Naive thymus-derived CD4-positive, alpha-beta T cell (primary cell): ENCODE measurements around the gene METTL26. TPM values are rescaled to one million over a fixed set of nuclear protein-coding genes. Genes with fewer than 3 reads are reported as not detected.

Experiments used
- ATAC-seq: fragments of 150-1000 bp; cut with Tn5 transposase; 2 replicates; pipeline ENCODE4 v1.10.0; 2021; ENCODE audit warnings: mild to moderate bottlenecking, moderate library complexity
- CTCF ChIA-PET: fragments of 350-600 bp; sonication (Branson Sonifier 250); formaldehyde crosslinking; loops from one replicate; lab custom pipeline; 2021; ENCODE audit warnings: antibody characterized with exemption; lab: Charles Lee
- POLR2A ChIA-PET: fragments of 350-600 bp; sonication (Branson Sonifier 250); formaldehyde crosslinking; loops from one replicate; lab custom pipeline; 2021; ENCODE audit warnings: antibody characterized with exemption, inconsistent platforms; lab: Charles Lee
- DNase-seq, 9 donors: peaks; one replicate each; pipeline versions ENCODE4 v3.0.0 to v3.0.0-alpha.2; 2020 to 2022; ENCODE audit warnings: mixed read lengths in 1 of 9
- H3K27ac ChIP-seq: one replicate; pipeline ENCODE4 v1.7.0; 2013; ENCODE audit warnings: mild to moderate bottlenecking, low read depth, low read length, moderate library complexity
- H3K27me3 ChIP-seq, 2 donors: one replicate each; pipeline ENCODE4 v1.7.0; 2013; ENCODE audit warnings: low read length in 2 of 2, mild to moderate bottlenecking in 2 of 2, moderate library complexity in 2 of 2; ENCODE audit not compliant: control insufficient read depth in 2 of 2, insufficient read depth in 2 of 2
- H3K36me3 ChIP-seq, 3 experiments: 1 replicate in 2 of 3; 2 replicates in 1 of 3; pipeline ENCODE4 v1.7.0; 2013; ENCODE audit warnings: low read length in 3 of 3, mild to moderate bottlenecking in 3 of 3, moderate library complexity in 1 of 3; ENCODE audit not compliant: insufficient read depth in 3 of 3, control insufficient read depth in 2 of 3
- H3K4me1 ChIP-seq, 2 donors: one replicate each; pipeline ENCODE4 v1.7.0; 2013; ENCODE audit warnings: low read length in 2 of 2, mild to moderate bottlenecking in 2 of 2, moderate library complexity in 1 of 2; ENCODE audit not compliant: control insufficient read depth in 2 of 2, insufficient read depth in 2 of 2
- H3K4me3 ChIP-seq: 2 replicates; pipeline ENCODE4 v1.7.0; 2013; ENCODE audit warnings: mild to moderate bottlenecking, low read length
- H3K9me3 ChIP-seq, 3 experiments: 1 replicate in 2 of 3; 2 replicates in 1 of 3; pipeline ENCODE4 v1.7.0; 2013; ENCODE audit warnings: low read length in 3 of 3; ENCODE audit not compliant: control insufficient read depth in 2 of 3
- H3K27ac Mint-ChIP-seq, 9 donors: one replicate each; pipeline ENCODE4 v1.8.0; 2020 to 2022; ENCODE audit warnings: mixed read lengths in 9 of 9, mild to moderate bottlenecking in 8 of 9, moderate library complexity in 5 of 9, inconsistent platforms in 2 of 9
- H3K27me3 Mint-ChIP-seq, 5 donors: one replicate each; pipeline ENCODE4 v1.8.0; 2021 to 2022; ENCODE audit warnings: mixed read lengths in 5 of 5, mild to moderate bottlenecking in 1 of 5
- H3K36me3 Mint-ChIP-seq, 5 donors: one replicate each; pipeline ENCODE4 v1.8.0; 2020 to 2022; ENCODE audit warnings: mixed read lengths in 5 of 5, mild to moderate bottlenecking in 3 of 5, inconsistent platforms in 1 of 5
- H3K4me1 Mint-ChIP-seq, 7 donors: one replicate each; pipeline ENCODE4 v1.8.0; 2020 to 2022; ENCODE audit warnings: mixed read lengths in 7 of 7, mild to moderate bottlenecking in 3 of 7, inconsistent platforms in 1 of 7
- H3K4me3 Mint-ChIP-seq, 10 donors: one replicate each; pipeline ENCODE4 v1.8.0; 2020 to 2022; ENCODE audit warnings: mild to moderate bottlenecking in 10 of 10, mixed read lengths in 10 of 10, moderate library complexity in 6 of 10, inconsistent platforms in 2 of 10
- H3K9me3 Mint-ChIP-seq, 11 donors: one replicate each; pipeline ENCODE4 v1.8.0; 2020 to 2022; ENCODE audit warnings: mixed read lengths in 11 of 11, mild to moderate bottlenecking in 4 of 11, inconsistent platforms in 1 of 11, moderate library complexity in 1 of 11
- intact Hi-C, 2 donors: fragments of 100-400 bp; cut with micrococcal nuclease; formaldehyde crosslinking; loops; one replicate each; pipeline ENCODE4 v1.15.1; 2023
- polyA plus RNA-seq, 2 donors: library from polyadenylated mRNA; unstranded; fragments of 300-500 nt; fragmentation: Illumina TruSeq; gene quantifications; one replicate each; pipeline ENCODE4 v1.2.3, GENCODE V29; 2021
- total RNA-seq, 6 experiments: library from RNA in 5 of 6; stranded (reverse) in 5 of 6; gene quantifications; 1 replicate in 5 of 6; 2 replicates in 1 of 6; pipeline ENCODE4 v1.2.3 and lab custom pipeline; 2021 to 2026

Gene METTL26
- total and polyA plus RNA-seq, 7 experiments from 2014 or later = 41.7 to 97.5 (median 70.7) TPM

DNA sequence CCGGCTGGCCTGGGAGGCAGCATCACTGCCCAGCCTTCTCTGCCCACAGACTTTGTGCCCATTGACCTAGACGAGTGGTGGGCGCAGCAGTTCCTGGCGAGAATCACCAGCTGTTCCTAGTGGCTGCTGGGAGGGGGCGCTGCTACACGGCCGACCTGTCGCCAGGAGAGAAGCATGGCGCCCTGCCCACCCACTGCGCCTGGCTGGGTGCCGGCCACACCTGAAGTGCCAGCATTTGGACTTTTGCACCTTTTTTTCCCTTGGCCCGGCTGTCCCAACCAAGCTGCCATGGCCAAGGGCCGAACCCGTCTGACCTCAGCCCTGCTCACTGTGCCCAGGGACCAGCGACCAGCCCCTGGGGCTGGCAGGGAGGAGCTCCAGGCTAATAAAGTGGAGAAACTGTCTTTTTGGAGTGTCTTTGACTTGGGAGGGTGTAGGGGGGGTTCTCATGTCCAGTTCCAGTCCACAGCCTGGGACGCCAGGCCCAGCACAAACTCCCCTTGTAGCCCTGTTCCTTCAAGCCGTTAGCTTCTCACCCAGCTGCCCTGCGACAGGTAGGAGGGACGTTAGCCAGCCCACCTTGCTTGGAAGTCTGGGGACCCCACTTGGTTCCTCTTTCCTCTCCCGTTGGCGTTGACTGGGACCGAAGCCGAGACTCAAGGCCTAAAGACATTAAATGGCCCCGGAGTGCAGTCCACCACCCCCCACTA is 12.1 kb upstream of the METTL26 start:
- DNase-seq = peak in 1 of 9 donors; percentile 50
- Mint-ChIP-seq H3K4me3 (peak overlapping the region; percentile 63 to 87 (median 78)), H3K27me3 (no peaks in the 10 kb centered on the region), H3K4me1 (peaks cover 4 to 33% (median 14%) of the 10 kb centered on the region in 7 donors), H3K9me3 (no peaks in the 10 kb centered on the region), H3K36me3 (no peaks in the 10 kb centered on the region), H3K27ac (peak overlapping the region in 7 of 9 donors; percentile 18 to 88 (median 77))
- peaks cover 6 to 9% of the 10 kb centered on the region in 2 donors for H3K4me1 ChIP-seq
- H3K9me3 ChIP-seq = no peaks in the 10 kb centered on the region
- peak overlapping the region; percentile 77 for H3K4me3 ChIP-seq
- intact Hi-C loops = no loop called here
- no peaks in the 10 kb centered on the region for H3K27me3 ChIP-seq
- ATAC-seq = no peak
- POLR2A ChIA-PET = interaction anchor here (0.9 to 4.4 kb wide), 3 partner anchors 11 to 42 kb away, joined by 3 to 30 read pairs (median 3); partner anchors contain the start of genes METTL26 and WDR24
- CTCF ChIA-PET = no interaction called here
- H3K27ac ChIP-seq = peak overlapping the region; percentile 97
- H3K36me3 ChIP-seq = no peaks in the 10 kb centered on the region

DNA sequence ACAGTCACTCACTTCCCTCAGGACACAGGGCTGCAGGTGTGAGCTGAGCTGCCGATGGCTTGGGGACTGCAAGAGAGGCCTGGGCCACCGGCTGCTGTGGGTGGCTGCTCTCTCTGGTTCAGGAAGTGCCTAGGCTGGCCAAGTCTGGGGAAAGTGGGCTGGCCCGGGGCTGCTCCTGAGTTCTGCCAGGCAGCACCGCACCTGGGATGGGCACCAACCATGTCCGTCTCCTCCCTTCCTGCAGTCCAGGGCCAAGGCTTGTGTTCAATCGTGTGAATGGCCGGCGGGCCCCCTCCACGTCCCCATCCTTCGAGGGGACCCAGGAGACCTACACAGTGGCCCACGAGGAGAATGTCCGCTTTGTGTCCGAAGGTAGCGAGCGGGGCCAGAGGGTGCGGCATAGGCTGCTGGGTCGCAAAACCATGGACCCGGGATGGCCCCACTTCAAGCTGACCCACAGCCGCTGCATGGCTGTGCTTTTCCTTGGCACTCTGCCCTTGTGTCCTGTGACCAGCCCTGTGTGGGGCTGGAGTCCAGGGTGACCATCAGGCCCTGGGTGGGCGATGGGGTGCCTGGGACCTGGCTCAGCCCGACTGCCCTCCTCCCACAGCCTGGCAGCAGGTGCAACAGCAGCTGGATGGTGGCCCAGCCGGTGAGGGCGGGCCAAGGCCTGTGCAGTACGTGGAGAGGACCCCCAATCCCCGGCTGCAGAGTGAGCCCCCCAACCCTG is 11.2 kb upstream of the METTL26 start:
- Mint-ChIP-seq H3K4me1 (peaks cover 4 to 36% (median 16%) of the 10 kb centered on the region in 7 donors), H3K4me3 (peak overlapping the region in 3 of 10 donors; percentile 21 to 80 (median 48)), H3K27me3 (no peaks in the 10 kb centered on the region), H3K9me3 (no peaks in the 10 kb centered on the region), H3K27ac (peak overlapping the region in 1 of 9 donors; percentile 56), H3K36me3 (no peaks in the 10 kb centered on the region)
- intact Hi-C loops = no loop called here
- DNase-seq (no peak), ATAC-seq (no peak)
- H3K4me3 ChIP-seq = no peak overlapping the region
- H3K9me3 ChIP-seq = no peaks in the 10 kb centered on the region
- peak overlapping the region; percentile 97 for H3K27ac ChIP-seq
- peaks cover 9 to 15% of the 10 kb centered on the region in 2 donors for H3K4me1 ChIP-seq
- POLR2A ChIA-PET = interaction anchor here (4.4 kb wide), 1 partner anchor 10 kb away, joined by 30 read pairs; the partner anchor contains the start of gene METTL26
- no peaks in the 10 kb centered on the region for H3K36me3 ChIP-seq
- H3K27me3 ChIP-seq = no peaks in the 10 kb centered on the region
- CTCF ChIA-PET = no interaction called here

DNA sequence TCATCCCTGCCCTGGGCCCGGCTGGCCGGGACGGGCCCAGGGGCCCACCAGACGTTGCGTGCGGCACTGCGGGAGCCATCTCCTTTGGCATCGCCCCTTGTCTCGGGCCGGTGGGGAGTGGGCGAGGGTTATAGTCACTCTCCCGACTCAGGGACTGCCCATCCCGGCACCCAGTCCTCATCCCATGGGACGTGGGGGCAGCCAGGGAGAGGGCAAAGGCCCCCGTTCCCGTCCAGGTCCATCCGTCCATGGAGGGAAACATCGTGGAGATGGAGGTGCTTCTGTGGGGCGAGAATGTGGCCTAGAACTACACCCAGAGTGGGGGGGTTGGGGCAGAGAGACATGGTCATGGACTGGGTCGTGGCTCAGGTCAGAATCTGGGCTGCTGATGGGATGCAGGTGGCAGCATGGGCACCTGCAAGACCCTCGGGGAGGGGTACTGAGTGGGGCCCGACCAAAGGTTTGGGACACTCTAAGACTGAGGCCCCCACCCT is 10.6 kb upstream of the METTL26 start:
- Histone ChIP-seq H3K9me3 (no peaks in the 10 kb centered on the region), H3K27ac (no peak overlapping the region), H3K27me3 (no peaks in the 10 kb centered on the region), H3K4me3 (no peak overlapping the region), H3K4me1 (peaks cover 9 to 15% of the 10 kb centered on the region in 2 donors), H3K36me3 (no peaks in the 10 kb centered on the region)
- ATAC-seq (no peak), DNase-seq (no peak)
- ChIA-PET CTCF (no interaction called here), POLR2A (interaction anchor here (4.4 kb wide), 1 partner anchor 9 kb away, joined by 30 read pairs; the partner anchor contains the start of gene METTL26)
- intact Hi-C loops = no loop called here
- H3K36me3 Mint-ChIP-seq = no peaks in the 10 kb centered on the region
- no peaks in the 10 kb centered on the region for H3K27me3 Mint-ChIP-seq
- no peaks in the 10 kb centered on the region for H3K9me3 Mint-ChIP-seq
- H3K27ac Mint-ChIP-seq = peak overlapping the region in 2 of 9 donors; percentile 21 to 56
- peak overlapping the region in 3 of 10 donors; percentile 21 to 80 (median 48) for H3K4me3 Mint-ChIP-seq
- H3K4me1 Mint-ChIP-seq = peaks cover 4 to 36% (median 16%) of the 10 kb centered on the region in 7 donors

DNA sequence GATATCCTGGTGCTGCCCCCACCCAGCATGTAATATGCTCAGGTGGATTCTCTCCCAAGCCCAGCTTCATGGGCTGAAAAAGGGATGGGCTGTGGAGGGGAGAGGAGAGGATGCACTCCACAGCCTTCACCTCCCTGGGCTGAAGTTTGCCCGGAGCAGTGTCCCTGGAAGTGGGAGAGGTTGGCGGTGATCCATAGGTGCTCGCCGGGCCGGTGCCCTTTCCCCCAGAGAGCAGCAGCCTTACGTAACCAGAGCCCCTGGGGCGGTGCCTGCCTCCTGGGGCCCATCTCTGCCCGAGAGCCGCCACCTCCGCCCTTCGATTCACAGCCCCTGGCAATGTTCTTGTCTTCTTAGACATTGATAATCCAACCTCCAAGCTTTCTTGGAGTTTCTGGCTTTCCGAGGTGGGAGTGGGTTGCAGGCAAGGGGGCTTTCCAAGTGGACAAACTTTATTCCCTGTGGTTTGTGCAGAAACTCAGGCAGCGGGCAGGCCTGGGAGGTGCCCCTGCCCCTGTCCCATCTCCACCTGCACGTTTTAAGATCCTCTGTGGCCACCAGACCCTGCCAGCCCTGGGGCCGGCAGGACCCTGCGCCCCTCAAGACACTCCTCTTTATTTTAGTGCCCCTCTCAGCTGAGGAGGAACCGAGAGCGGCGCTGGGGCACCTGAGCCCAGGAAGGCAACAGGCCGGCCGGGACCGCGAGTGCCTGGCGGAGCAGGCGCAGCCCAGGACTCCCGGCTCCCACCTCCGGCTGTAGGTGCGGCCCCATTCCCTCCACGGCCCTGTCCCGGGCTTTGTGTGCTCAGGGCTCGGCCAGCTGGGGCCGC is 10.0 kb upstream of the METTL26 start:
- CTCF ChIA-PET = no interaction called here
- no peaks in the 10 kb centered on the region for H3K36me3 Mint-ChIP-seq
- H3K27ac Mint-ChIP-seq = peak overlapping the region in 1 of 9 donors; percentile 59
- no peaks in the 10 kb centered on the region for H3K36me3 ChIP-seq
- intact Hi-C loops = no loop called here
- no peaks in the 10 kb centered on the region for H3K27me3 ChIP-seq
- POLR2A ChIA-PET = interaction anchor here (0.7 to 4.4 kb wide), 2 partner anchors 9 to 20 kb away, joined by 3 to 30 read pairs; partner anchors contain the start of gene METTL26
- no peak overlapping the region for H3K4me3 ChIP-seq
- ATAC-seq (no peak), DNase-seq (no peak)
- H3K9me3 Mint-ChIP-seq = no peaks in the 10 kb centered on the region
- H3K27me3 Mint-ChIP-seq = no peaks in the 10 kb centered on the region
- no peak overlapping the region for H3K27ac ChIP-seq
- peaks cover 4 to 36% (median 16%) of the 10 kb centered on the region in 7 donors for H3K4me1 Mint-ChIP-seq
- H3K4me3 Mint-ChIP-seq = no peak overlapping the region
- H3K4me1 ChIP-seq = peaks cover 9 to 15% of the 10 kb centered on the region in 2 donors
- H3K9me3 ChIP-seq = no peaks in the 10 kb centered on the region

DNA sequence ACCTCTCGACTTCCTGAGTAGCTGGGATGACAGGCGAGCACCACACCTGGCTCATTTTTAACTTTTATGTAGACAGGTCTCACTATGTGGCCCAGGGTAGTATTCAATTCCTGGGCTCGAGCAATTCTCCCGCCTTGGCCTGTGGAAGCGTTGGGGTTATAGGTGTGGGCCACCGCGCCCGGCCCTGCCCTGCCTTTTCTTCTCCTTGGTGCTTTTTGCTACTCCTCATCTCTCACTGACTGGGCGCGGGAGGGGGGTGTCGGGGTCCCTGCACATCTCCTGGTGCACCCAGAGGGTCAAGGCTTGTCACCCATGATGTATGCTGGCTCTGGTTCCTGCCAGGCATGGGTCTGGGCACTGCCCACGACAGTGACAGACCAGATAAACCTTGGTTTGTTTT is 8.5 kb upstream of the METTL26 start:
- Histone ChIP-seq H3K36me3 (no peaks in the 10 kb centered on the region), H3K9me3 (no peaks in the 10 kb centered on the region), H3K27ac (no peak overlapping the region), H3K27me3 (no peaks in the 10 kb centered on the region), H3K4me3 (no peak overlapping the region), H3K4me1 (peaks cover 9 to 15% of the 10 kb centered on the region in 2 donors)
- no peaks in the 10 kb centered on the region for H3K27me3 Mint-ChIP-seq
- H3K27ac Mint-ChIP-seq = peak overlapping the region in 2 of 9 donors; percentile 28 to 31
- peak overlapping the region in 6 of 10 donors; percentile 53 to 83 (median 66) for H3K4me3 Mint-ChIP-seq
- POLR2A ChIA-PET = interaction anchor here (1.2 kb wide), 1 partner anchor 40 kb away, joined by 3 read pairs; the partner anchor contains the start of gene JMJD8
- ATAC-seq (no peak), DNase-seq (no peak)
- peaks cover 4 to 35% (median 16%) of the 10 kb centered on the region in 7 donors for H3K4me1 Mint-ChIP-seq
- no peaks in the 10 kb centered on the region for H3K9me3 Mint-ChIP-seq
- intact Hi-C loops = no loop called here
- CTCF ChIA-PET = no interaction called here
- no peaks in the 10 kb centered on the region for H3K36me3 Mint-ChIP-seq

DNA sequence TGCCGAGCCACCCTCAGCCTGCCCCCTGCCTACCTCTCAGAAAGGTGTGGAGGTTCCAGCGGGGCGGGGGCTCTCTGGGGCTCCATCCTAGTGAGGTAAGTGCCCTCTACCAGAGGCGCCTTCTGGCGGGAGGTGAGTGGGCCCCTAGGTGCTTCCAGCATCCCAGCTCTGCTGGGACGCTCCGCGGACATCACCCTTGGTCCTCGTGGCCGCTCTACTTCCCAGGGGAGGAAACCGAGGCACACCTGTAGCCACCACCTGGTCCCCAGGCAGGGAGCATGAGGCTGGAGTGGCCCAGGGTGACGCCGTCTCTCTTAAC is 6.9 kb upstream of the METTL26 start:
- ChIA-PET CTCF (no interaction called here), POLR2A (interaction anchor here (1.5 to 2.0 kb wide), 2 partner anchors 37 to 52 kb away, joined by 5 to 6 read pairs; partner anchors contain the start of gene STUB1)
- Mint-ChIP-seq H3K9me3 (no peaks in the 10 kb centered on the region), H3K27ac (peak overlapping the region in 2 of 9 donors; percentile 14 to 55), H3K36me3 (no peaks in the 10 kb centered on the region), H3K4me3 (peak overlapping the region; percentile 36 to 83 (median 70)), H3K27me3 (no peaks in the 10 kb centered on the region), H3K4me1 (peaks cover 4 to 29% (median 14%) of the 10 kb centered on the region in 7 donors)
- intact Hi-C loops = no loop called here
- H3K27me3 ChIP-seq = no peaks in the 10 kb centered on the region
- DNase-seq = no peak
- no peak overlapping the region for H3K4me3 ChIP-seq
- peaks cover 1 to 9% of the 10 kb centered on the region in 2 donors for H3K4me1 ChIP-seq
- H3K27ac ChIP-seq = no peak overlapping the region
- H3K36me3 ChIP-seq = no peaks in the 10 kb centered on the region
- H3K9me3 ChIP-seq = no peaks in the 10 kb centered on the region
- ATAC-seq = no peak
